Measurements from ENCODE around the gene GTSF1L.

Gene GTSF1L

DNA sequence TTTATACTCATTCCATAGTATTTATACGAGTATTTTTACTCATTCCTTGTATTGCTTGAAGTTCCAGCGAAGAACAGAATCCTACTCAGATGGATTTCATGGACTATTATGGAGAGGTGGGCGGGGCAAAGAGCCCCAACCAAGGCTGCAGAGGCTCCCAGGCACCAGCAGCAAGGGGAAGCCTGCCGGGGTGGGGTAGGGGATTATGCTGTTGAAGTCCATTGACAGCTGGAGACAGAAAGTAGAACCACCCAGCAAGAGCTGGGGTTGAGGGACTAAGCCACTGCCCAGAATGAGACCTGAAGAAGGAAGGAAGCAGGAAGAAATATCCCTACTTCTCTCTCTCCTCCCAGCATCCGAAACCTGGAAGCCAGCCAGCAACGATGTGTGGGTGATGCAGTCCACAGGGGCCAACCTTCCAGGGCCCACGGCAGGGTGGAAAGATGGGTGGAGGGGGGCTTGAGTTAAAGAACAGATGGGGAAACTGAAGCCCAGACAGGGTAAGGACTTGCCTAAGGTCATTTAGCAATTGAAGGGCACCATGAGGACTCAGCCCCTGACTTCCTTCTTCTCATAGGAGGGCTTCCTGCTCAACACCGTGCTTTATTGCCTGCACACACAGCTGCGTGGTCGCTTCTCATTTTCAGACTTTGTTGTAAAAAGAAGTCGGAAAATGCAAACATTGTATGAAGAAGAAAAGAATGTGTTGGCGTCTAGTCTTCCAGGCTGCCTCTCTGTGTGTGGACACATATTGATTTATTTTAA lies 18.3 kb upstream of the GTSF1L start:
- DNase-seq: peak; percentile 66

DNA sequence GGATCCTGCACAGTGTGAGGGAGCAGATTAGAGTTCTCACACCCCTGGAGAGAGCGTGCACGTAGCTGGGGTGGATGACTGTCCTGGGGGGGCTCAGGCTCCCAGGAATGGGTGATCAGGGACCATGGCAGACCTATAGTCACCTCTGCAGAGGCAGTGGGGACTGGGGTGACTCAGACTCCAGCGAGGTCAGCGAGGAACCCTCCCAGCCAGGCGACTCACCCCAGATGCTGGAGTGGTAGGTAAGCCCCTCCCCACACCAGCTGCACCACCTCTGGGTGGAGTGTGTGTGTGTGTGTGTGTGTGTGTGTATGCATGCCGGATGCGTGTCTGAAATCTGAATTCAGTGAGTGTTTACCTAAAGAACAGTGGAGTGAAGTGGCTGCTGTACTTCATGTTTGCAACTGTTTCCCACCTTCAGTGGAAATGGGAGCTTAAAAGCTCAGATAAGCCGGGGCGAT lies 17.4 kb upstream of the GTSF1L start:
- DNase-seq: no peak

DNA sequence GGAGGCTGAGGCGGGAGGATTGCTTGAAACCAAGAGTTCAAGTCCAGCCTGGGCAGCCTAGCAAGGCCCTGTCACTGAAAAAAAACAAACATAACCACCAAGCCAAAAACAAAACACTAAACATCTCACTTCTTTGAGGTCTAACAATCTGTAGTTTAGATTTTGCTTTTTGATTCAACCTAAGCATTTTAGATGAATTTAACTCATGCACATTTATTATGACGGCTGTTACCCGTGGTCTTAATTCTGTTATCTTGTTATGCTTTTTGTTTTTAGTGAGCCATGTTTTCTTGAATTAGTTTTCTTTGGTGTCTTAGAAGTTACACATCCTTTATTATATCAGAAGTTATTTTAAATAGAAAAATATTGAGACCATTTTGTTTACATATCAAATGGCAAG lies 13.8 kb upstream of the GTSF1L start:
- no peak for DNase-seq

DNA sequence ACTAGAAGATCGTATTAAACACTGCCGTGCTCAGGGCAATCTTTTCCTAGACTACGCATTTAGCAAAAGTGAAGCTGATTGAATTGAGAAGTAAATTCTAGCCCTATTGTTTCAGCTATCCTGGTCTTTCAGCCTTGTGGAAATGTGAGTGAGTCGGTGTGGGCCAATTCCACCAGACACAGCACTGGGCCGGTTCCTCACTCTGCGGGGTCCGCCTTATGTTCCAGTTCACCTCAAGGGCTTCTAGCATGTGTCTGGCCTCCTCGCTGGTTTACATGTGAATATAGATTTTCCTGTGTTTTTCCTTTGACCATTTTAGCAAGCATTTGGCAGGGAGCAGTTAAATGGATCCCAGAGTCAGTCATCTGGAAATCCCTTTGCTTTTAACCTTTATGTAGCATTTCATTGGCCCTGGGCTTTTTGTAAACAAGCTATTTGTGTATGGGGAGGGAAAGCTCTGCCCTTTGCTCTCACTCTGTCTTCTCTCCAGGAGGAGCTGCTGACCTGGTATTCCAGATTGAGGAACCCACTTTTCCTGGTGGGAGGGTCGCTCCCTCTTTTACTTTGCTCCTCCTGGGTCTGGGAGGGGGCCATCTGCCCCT lies 12.4 kb upstream of the GTSF1L start:
- no peak for DNase-seq

DNA sequence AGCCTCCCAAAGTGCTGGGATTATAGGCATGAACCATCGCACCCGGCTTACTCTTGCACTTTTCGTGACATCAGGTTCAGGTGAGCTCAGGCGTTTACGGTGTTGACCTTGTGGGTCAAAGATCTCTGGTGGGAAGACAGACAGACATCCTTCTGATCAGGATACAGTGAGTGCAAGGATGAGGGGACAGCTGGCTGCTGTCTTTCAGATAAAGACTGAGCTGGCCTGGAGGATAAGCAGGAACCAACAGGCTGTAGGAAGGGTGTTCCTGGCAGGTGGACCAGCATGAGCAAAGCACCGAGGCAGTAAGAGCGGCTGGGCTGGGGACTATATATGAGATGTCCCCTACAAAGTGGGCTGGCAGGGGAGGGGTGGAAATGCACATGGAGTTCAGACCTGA lies 11.1 kb upstream of the GTSF1L start:
- DNase-seq: no peak

DNA sequence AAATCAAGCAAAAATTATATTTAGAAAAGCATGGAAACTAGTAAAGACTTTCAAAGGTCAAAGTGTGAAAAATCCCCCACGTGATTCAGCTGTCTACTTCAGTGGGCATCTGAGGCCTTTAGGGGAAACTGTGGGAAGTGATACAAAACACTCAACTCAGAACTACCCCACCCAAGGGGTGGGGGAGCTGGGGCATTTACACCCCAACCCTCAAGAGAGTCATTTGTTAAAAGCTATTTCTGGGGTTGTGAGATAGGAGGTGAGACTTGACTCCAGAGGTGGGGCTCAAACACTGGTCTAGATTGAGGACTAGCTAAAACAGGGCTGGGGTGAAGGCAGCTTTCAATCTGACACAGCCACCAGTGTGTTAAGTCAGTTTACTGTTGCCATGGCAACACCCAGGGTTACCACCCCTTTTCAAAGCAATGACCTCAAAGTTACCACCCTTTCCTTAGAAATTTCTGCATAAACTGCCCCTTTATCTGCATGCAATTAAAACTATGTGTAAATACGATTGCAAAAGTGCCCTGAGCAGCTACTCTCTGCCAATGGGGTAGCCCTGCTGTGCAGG lies 9.9 kb upstream of the GTSF1L start:
- no peak for DNase-seq

DNA sequence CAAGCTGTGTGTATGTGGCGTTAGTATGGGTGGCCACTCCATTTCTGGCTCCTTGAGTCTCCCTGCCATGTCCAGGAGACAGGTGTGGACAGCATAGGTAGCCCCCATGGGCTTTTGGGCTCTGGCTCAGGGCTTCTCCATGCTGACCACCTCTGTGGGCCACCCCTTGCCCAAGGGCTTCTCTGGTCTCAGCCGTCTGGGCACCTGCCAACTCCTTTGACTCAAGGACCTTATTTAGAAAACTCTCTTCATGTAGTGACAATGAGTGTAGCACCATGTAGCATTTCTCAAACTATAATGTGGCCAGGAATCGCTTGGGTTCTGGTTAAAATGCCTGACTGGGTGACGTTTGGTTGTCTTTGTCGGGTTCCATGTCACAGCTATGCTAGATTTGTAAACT lies 5.1 kb upstream of the GTSF1L start:
- DNase-seq: no peak

DNA sequence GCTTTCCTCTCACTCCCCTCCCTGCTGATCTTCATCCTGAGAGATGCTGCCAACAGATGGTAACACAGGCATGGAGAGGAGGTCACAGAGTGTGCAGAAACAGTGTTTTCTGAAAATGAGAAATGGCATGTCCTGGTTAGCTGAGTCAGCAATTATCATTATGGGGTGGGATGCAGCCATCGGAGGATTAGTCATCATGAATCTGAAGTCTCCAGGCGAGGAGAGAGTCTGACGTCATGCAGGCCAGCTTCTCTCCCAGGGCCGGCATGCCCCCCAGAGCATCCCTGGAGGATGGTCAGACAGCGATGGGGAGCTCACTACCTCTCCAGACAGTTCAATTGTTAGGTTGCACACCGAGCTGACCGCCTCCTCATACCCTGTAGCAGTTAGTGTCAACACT lies 4.7 kb upstream of the GTSF1L start:
- DNase-seq: no peak

DNA sequence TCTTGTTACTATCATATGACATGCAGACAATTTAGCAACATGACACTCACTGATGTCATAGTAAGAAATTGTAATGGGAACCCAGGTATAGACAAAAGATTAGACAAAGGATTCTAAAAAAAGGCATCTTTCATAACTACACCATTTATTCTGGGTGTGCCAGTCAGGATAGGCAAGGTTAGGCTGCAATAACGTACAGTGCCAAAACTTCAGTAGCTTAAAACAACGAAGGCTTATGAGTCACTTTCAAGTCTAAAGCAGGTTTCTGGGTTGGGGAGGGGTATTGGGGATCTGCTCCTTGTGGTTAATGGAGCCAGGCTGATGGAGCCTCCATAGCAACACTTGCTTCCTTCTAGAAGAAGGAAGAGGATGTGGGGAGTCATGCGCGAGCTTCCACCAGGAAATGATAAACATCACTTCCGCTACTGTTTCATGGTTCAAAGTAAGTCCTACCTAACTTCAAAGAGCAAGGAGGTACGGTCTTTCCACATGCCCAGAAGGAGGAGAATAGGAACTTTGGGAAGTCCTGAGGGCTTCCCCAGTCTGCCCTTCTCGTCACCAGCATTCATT lies 2.0 kb upstream of the GTSF1L start:
- DNase-seq: no peak

DNA sequence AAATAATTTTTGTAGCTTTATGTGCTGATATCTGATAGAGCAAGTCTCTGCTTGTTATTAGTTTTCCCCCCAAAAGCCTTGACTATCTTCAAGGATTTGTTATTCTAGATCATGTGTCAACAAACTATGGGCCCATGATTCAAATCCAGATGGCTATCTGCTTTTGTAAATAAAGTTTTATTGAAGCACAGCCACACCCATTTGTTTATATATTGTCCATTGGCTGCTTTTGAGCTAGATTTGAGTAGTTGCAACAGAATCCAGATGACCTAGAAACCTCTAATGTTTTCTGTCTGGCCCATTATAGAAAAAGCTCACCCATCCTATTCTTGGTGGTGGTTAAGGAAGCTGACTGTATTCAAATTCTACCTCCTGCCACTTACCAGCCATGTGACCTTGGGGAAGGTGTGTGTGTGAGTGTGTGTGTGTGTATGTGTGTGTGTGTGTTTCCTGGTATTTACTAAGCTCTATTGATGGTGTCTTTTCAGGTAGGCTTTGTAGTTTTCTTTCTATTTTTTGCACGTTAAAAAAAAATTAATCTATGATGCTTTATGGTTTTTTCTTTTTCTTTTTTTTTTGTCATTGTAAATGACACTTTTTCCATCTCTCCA lies 1.3 kb upstream of the GTSF1L start:
- no peak for DNase-seq

DNA sequence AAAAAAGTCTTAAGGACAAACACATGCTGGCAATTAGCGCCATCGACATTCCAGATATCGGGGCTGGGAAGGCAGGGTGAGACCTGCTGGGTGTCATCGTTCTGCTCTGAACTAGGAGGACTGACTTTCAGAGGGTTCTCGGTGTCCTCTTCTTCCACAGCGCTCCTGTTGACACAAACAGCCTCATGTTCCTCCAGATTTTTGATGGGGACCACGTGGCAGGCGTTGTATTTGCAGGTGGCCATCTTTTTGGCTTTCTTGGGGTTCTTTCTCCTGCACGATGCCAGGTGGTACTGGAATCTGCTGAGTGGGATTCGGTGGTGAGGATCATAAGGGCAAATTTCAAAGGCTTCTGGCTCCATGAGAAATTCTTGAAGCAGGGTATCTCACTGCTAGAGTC lies 469 bp downstream of the GTSF1L start:
- no peak for DNase-seq

DNA sequence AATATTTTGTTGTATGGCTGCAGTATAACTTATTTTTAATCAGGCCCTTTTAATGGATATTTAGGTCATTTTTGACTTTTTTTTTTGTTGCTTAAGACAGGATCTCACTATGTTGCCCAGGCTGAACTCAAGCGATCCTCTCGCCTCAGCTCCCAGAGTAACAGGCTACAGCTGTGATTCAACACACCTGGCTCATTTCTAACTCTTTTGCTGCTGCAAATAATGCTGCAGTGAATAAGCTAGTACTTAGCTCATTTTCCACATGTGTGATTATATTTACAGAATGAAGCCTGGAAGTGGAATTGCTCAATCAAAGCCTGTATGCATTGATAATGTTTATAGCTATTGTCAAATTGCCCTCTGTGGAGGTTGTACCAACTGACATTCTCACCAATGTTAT lies 1.1 kb downstream of the GTSF1L start:
- DNase-seq: no peak

DNA sequence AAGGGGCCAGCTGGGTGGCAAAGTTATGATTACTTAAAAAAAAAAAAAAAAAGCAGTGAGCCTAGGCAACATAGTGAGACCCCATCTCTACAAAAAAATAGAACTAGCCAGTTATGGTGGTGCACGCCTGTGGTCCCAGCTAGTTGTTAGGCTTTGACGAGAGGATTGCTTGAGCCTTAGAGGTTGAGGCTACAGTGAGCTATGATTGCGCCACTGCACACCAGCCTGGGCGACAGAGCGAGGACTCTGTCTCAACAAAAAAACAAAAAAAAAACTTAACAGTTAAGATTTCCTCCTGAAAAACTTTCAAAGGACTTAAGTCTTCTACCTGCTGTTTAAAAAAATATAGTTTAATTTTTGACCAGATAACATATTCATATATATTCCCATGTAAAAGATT lies 2.4 kb downstream of the GTSF1L start:
- DNase-seq: no peak

DNA sequence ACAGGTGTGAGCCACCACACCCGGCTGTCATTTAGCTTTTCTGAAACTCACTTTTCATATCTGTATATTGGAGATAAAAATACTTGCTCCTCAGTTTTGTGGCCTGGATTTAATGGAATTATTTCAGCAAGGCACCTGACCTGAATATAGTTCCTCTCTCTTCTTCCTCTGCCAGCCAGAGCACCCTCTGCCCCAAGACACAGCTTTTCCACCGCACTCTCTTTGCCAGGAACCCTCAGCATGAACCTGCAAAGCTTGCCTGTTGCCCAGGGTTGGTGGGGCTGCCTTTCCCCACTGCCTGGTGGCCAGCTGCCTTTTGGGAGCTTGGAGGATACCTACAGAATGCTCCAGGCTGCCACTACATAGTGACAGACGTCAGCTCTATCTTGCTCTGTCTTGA lies 3.1 kb downstream of the GTSF1L start:
- DNase-seq: no peak

DNA sequence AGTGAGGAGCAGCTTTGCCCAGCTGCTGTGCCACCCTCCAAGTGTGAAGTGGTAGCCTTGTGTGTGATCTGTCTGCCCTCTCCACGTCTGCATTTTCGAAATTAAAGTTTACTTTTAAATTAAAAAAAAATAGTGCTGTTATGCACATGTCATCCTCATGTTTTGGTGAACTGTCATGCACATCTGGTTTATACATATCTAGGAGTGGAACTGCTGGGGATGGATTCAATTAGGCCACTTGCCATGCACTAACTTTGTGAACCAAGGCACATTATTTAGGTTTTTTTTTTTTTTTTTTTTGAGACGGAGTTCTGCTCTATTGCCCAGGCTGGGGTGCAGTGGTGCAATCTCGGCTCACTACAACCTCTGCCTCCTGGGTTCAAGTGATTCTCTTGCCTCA lies 3.6 kb downstream of the GTSF1L start:
- DNase-seq: no peak

DNA sequence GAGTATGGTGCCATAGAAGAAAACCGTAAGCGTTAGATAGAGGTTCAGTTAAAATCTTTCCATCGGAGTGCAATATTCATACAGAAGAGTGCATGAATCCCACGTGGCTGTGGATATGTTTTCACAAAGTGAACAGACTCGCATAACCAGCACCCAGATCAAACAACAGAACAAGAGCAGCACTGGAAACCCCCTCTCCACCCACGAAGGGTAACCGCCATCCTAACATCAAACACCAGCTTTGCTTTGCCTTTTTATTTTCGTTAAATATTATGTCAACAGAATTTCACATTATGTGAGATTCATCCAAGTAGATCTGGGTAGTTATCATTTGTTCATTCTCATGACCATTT lies 4.7 kb downstream of the GTSF1L start:
- DNase-seq: no peak

DNA sequence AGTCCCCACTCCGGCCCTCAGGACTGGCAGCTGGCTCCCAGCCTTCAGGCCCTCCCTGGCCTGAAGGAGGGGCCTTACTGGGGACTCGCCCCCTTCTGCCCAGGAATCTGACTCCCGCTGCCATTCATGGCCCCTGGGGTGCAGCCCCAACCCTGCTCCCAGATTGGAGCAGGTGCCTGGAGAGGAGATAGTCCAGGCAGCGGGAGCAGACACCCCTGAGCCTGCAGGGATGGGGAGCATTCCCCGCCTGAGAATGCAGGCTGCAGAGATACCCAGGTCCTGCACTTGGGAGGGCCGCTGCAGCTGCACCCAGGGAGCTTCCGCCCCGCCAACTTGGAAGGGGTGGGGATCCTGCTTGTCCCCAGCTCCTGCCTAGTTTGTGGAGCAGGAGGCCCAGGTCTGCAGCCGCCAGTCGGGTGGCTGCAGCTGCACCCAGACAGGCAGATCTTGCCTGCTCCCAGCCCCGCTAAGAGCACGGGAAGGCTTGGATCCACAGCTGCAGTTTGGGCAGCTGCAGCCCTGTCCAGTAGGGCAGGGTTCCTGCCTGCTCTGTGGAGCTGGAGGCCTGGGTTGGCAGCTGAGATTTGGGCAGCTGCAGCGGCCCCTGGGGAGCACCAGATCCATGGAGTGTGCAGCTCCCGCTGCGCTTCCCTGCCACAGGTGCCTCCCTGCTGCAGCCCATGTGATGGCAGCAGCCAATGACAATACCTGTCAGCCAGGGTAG lies 5.2 kb downstream of the GTSF1L start:
- DNase-seq: no peak

DNA sequence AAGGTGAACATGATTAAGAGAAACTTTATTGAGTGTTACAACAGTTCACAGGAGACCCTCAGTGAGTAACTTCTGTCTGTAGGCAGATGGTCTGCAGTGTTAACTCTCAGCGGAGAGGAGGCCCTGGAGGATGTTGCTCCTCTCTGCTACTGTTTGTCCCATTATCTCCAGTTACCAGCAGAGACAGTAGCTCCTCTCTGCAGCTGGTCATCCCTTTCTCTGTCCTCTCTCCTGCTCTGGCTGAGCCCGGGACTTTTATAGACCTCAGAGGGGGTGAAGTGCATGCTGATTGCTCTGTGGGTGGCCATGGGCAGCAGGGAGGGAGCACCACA lies 5.7 kb downstream of the GTSF1L start:
- DNase-seq: no peak

DNA sequence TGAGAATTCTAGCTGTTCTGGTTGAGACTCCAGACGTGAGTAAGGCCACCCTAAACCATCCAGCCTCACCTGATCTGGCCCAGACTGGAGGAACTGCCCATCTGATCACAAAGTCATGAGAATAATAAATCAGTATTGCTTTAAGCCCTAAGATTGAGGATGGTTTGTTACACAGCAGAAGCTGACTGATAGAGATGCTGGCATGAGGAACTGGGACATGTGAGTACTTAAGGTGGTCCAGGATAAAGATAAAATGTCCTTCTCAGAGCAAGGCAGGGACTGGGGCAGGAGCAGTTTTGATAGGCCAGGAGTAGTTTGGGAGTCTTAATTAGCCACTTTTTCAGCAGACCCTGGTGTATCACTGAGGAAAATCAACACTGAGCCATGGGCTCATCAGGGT lies 6.8 kb downstream of the GTSF1L start:
- no peak for DNase-seq

DNA sequence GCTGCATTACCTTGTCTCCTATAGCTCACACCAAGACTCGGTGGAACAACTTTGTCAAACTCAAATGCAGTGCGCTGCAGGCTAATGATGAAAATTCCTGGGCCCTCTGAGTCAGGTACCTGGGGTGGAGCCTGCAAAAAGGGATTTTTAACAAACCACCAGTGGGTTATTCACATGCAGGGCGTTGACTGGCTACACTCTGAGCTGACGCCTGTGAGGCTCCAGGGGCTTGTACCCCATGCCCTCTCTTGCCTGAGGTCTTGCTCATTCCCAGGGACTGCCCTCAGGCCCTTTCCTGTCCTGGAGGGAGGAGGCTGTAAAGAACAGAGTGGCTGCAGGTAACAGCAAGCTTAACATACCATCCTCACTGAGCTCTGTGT lies 9.2 kb downstream of the GTSF1L start:
- DNase-seq: no peak

DNA sequence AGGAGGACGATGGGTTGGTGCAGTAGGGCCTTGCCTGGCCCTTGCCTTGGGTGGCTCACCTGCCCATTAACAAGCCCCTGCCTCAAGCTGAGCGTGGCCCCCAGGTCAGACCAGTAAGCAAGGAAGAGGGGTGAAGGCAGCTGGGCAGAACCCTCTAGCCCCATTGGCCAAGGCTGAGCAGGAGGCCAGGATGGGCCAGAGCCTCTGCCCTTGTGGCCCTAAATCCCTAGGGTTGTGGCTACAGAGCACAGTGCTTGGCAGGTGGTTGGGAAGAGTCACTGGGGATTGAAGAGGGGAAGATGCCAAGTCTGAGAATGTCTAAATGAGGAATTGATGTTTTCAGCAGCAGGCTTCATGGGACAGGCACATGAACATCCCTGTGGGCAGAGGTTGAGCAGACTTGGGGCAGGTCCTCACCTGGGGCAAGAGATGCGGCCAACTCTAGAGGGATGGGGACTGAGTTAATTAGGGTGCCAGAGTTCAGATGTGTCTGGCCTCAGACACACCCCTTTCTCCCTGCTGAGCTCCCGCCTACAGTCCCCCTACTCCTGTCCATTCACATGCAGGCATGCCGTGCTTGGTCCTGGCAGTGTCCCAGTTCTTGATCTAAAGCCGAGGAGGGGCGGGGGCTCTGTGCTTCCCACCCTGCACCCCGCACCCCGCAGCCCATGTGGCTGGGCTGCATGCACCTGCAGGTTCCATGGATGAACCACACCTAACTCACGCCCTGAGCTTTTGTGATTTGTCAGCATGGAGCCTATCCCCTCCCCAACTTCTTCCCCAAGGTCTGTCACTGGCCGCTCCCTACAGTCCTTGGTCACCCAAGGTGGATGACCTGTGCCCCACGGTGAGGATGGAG lies 9.8 kb downstream of the GTSF1L start:
- DNase-seq: no peak

DNA sequence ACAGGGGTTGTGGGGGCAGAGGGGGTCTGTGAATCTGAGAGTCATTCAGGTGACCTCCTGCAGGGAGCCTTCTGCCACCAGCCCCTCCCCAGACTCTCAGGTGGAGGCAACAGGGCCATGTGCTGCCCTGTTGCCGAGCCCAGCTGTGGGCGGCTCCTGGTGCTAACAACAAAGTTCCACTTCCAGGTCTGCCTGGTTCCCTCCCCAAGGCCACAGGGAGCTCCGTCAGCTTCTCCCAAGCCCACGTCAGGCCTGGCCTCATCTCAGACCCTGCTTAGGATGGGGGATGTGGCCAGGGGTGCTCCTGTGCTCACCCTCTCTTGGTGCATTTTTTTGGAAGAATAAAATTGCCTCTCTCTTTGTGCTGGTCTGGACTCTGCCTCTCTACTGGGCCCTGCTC lies 10.7 kb downstream of the GTSF1L start:
- no peak for DNase-seq

Measured in NCI-H524 treated with DMSO at 0.1 percent for 48 hours (cell line).